Brain microvascular endothelial cell (primary cell): ENCODE measurements around the gene SKAP2.

Source experiments
- DNase-seq: peaks from one replicate; pipeline ENCODE4 v3.0.0-alpha.2; 2020
- H3K27ac ChIP-seq: fragments of 250-450 bp; sonication (Bioruptor Pico); 2 replicates; pipeline ENCODE4 v1.5.1; 2020; ENCODE audit warnings: mild to moderate bottlenecking, moderate library complexity
- H3K27me3 ChIP-seq: fragments of 250-450 bp; sonication (Bioruptor Pico); replicated peaks from 2 replicates; pipeline ENCODE4 v1.5.1; 2020; ENCODE audit warnings: mild to moderate bottlenecking
- H3K36me3 ChIP-seq: fragments of 250-450 bp; sonication (Bioruptor Pico); replicated peaks from 2 replicates; pipeline ENCODE4 v1.5.1; 2020; ENCODE audit warnings: mild to moderate bottlenecking
- H3K4me3 ChIP-seq: 2 replicates; pipeline ENCODE4 v1.5.1; 2011; ENCODE audit warnings: low read depth, mild to moderate bottlenecking, control low read depth, low read length, moderate library complexity
- in situ Hi-C: cut with HindIII; loops from 2 replicates; pipeline ENCODE4 v1.10.0; 2017; ENCODE audit warnings: low sequenced_read_pairs, low pct_ligation_motif_present
- TF ChIP-seq, protein P1 (sequence below): IDR thresholded peaks from 2 replicates; pipeline ENCODE4 v1.5.1; 2011; ENCODE audit warnings: low read depth, mild to moderate bottlenecking, moderate library complexity, low read length, control low read depth, inconsistent platforms; ENCODE audit errors: missing control alignments

Gene SKAP2

DNA sequence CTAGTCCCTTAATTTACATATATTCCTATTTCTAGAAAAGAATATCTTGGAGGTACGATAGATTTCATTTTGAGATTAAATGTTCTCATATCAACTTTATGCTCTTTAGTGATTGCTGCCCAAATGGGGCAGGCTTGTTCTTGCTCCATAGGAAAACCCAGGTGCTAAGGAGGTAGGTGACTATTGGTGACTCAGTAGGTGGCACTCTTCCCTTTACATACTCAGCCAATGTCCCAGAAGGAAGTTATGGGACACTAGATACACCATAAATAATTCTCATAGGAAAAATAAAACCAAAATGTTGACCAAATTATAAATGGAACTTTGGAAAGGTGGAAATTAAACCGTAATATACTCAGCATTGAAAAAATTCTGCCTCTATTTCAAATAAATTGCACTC, 4.0 kb downstream of the SKAP2 start:
- in situ Hi-C loops: no loop called here
- H3K27ac ChIP-seq: no peak overlapping the region
- no peak overlapping the region for H3K4me3 ChIP-seq
- TF ChIP-seq, protein P1, sequence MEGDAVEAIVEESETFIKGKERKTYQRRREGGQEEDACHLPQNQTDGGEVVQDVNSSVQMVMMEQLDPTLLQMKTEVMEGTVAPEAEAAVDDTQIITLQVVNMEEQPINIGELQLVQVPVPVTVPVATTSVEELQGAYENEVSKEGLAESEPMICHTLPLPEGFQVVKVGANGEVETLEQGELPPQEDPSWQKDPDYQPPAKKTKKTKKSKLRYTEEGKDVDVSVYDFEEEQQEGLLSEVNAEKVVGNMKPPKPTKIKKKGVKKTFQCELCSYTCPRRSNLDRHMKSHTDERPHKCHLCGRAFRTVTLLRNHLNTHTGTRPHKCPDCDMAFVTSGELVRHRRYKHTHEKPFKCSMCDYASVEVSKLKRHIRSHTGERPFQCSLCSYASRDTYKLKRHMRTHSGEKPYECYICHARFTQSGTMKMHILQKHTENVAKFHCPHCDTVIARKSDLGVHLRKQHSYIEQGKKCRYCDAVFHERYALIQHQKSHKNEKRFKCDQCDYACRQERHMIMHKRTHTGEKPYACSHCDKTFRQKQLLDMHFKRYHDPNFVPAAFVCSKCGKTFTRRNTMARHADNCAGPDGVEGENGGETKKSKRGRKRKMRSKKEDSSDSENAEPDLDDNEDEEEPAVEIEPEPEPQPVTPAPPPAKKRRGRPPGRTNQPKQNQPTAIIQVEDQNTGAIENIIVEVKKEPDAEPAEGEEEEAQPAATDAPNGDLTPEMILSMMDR: no peak
- H3K27me3 ChIP-seq: peaks cover 21% of the 10 kb centered on the region
- no peak for DNase-seq
- no peaks in the 10 kb centered on the region for H3K36me3 ChIP-seq

DNA sequence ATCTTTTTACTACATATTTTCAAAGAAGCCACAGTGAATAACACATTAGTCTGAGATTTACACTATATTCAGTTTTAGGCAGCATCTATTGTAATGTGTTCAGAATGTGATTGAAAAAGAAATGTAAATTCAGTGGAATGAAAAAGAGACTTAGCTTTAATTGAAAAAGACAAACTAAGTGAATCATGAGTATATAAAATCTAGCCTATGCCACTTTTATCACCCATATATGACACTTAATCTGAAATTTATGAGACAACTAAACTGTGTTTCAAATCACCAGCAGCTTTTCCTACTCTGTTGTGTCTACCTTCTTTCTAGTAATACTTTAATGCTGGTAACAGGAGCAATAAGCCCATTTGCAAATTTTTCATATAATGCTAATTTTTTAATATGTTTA, 4.7 kb downstream of the SKAP2 start:
- no peak overlapping the region for H3K27ac ChIP-seq
- no peak overlapping the region for H3K4me3 ChIP-seq
- TF ChIP-seq, protein P1: no peak
- H3K36me3 ChIP-seq: no peaks in the 10 kb centered on the region
- no peak for DNase-seq
- peaks cover 26% of the 10 kb centered on the region for H3K27me3 ChIP-seq
- in situ Hi-C loops: loop anchor here (10.0 kb wide), 1 partner anchor 265 kb away; no protein-coding TSS in a partner anchor

DNA sequence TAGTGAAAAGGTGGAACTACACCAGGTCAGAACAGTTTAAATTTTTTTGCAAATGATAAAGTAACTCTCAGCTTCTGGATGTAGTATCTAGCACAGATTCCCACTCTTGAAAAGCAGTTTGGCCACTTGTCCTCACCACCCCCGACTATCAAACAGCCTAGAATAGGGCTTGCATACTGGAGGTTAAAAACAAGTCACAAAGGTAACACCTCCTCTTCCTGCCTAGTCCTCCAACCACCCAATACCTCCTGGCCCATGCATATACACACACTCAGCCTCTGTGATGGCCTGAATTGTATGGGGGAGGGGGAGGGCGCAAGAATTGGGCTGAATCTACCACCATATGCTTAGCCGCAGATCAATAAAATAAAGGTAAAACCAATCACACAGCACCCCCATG, 5.7 kb downstream of the SKAP2 start:
- no peak overlapping the region for H3K4me3 ChIP-seq
- no peak overlapping the region for H3K27ac ChIP-seq
- H3K36me3 ChIP-seq: no peaks in the 10 kb centered on the region
- TF ChIP-seq, protein P1: no peak
- H3K27me3 ChIP-seq: peaks cover 28% of the 10 kb centered on the region
- in situ Hi-C loops: loop anchor here (10.0 kb wide), 1 partner anchor 266 kb away; no protein-coding TSS in a partner anchor
- DNase-seq: no peak

DNA sequence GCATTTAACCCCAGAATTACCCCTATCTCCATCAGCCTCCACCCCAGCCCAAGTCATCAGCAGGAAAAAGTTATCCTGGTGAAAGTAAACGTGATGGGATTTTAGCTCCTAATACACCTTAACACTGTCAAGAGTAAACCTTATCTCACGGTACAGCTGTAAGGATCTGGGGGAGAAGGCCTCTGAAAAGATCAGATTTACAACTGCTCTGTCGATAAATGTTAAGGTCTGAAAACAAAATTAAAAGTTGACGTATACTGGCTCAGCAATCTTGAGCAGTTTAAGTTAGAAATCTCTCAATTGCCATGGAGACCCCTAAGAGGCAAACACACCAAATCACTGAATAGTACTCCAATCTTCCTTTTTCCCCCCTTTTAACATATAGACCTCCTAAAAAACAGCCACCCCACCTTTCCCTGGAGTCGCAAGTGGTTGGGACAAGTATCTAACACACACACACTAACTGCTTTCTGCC, 6.1 kb downstream of the SKAP2 start:
- Histone ChIP-seq H3K27me3 (peaks cover 28% of the 10 kb centered on the region), H3K27ac (no peak overlapping the region), H3K4me3 (no peak overlapping the region), H3K36me3 (no peaks in the 10 kb centered on the region)
- TF ChIP-seq, protein P1: no peak
- in situ Hi-C loops: loop anchor here (10.0 kb wide), 1 partner anchor 267 kb away; no protein-coding TSS in a partner anchor
- no peak for DNase-seq

DNA sequence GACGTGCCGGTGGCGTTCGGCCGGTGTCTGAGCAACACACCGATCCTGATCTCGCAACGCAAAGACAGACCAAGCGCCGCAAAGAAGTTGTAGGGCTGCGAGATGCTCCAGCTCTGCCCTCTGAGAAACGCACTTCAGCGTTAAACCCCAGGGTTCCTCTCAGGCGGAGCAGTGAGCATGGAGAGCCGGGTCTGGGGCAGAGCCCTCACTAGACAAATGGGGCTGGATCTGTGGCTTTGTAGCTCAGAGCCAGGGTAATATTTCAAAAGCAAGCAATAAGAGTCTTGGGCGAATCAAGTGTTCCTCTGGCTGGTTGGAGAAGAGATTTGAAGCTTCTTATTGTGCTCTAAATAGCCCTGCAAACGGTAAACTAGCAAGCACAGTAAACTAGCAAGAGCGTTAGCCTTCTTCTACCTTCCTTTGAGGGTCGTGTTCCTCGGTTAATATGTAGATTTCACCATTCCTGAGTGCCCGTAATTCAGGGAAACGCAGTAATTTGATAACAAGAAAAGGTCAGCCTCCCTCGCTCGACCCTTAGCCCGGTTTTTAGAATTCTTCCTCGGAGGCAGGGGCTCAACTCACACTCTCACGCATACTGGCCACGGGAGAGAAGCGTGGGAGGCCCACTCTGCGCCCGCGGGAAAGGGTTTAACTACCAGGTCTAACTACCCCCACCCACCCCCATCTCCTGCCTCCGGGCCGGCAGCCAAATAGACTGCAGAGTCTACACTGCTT, 6.7 kb downstream of the SKAP2 start:
- Histone ChIP-seq H3K27me3 (peaks cover 24% of the 10 kb centered on the region), H3K4me3 (no peak overlapping the region), H3K36me3 (no peaks in the 10 kb centered on the region), H3K27ac (no peak overlapping the region)
- DNase-seq: no peak
- TF ChIP-seq, protein P1: no peak
- in situ Hi-C loops: loop anchor here (10.0 kb wide), 1 partner anchor 267 kb away; no protein-coding TSS in a partner anchor
